ENCODE measurements around the gene FGF7. TPM values are rescaled to one million over a fixed set of nuclear protein-coding genes. Genes with fewer than 3 reads are reported as not detected.

FGF7 gene
- total and polyA plus RNA-seq, 12 donors, result 0.48 to 14.2 (median 5.2) TPM

DNA sequence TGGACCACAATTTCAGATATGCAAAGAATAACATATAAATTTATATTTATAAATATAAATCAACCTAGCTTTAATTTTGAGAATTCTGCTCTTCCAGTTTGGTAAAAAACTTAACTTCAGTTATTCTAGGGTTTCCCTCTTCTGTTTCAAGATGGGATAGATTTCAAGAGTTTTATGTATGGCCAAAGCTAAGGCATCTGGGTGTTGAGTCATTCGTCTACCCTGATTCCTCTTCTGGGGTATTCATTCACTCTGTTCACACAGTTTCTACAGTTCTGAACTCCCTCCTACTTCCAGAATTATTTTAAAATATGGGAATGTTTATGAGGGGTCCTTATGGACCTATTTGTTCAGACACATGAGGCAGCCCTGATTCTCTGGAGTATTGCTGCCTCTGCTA, 4.2 kb upstream of the FGF7 start:
- no peak for DNase-seq
- TF ChIP-seq, protein P1, sequence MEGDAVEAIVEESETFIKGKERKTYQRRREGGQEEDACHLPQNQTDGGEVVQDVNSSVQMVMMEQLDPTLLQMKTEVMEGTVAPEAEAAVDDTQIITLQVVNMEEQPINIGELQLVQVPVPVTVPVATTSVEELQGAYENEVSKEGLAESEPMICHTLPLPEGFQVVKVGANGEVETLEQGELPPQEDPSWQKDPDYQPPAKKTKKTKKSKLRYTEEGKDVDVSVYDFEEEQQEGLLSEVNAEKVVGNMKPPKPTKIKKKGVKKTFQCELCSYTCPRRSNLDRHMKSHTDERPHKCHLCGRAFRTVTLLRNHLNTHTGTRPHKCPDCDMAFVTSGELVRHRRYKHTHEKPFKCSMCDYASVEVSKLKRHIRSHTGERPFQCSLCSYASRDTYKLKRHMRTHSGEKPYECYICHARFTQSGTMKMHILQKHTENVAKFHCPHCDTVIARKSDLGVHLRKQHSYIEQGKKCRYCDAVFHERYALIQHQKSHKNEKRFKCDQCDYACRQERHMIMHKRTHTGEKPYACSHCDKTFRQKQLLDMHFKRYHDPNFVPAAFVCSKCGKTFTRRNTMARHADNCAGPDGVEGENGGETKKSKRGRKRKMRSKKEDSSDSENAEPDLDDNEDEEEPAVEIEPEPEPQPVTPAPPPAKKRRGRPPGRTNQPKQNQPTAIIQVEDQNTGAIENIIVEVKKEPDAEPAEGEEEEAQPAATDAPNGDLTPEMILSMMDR (IDR thresholded peaks at IDR 0.05), result no peak
- no peak for TF ChIP-seq POLR2A (IDR thresholded peaks at IDR 0.05)
- H3K27ac ChIP-seq, result no peak overlapping the region
- intact Hi-C loops (cut with DNase I), result no loop called here
- H3K4me3 ChIP-seq, result no peak overlapping the region
- H3K4me1 ChIP-seq (replicated peaks in 1 of 2), result no peaks in the 10 kb centered on the region
- H3K27me3 ChIP-seq, result no peaks in the 10 kb centered on the region
- no peaks in the 10 kb centered on the region for H3K36me3 ChIP-seq (replicated peaks in 1 of 2)
- no peaks in the 10 kb centered on the region for H3K9me3 ChIP-seq (replicated peaks in 1 of 3)
- WGBS, 4 donors, result 74 to 89% (median 84%) methylated on average over 1 of the region's 1 CpG

DNA sequence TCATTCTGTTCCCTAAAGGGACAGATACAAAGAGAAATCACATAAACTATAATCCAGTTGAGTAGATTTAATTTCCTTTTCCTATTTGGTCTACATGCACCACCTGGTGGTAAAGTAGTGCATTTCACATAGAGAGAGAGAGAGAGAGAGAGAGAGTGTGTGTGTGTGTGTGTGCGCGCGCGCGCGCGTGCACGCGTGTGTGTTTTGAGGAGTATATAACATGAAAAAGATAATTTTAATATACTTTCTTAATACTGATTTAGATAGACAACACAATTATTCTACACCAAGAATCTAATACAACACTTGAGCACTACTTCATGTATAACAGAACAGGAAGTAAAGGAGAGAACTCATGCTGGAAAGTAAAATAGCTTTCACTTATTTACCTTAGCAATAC, 1.1 kb upstream of the FGF7 start:
- Histone ChIP-seq H3K36me3 (replicated peaks in 1 of 2) (no peaks in the 10 kb centered on the region), H3K27me3 (no peaks in the 10 kb centered on the region), H3K9me3 (replicated peaks in 1 of 3) (no peaks in the 10 kb centered on the region), H3K4me1 (replicated peaks in 1 of 2) (no peaks in the 10 kb centered on the region), H3K27ac (no peak overlapping the region), H3K4me3 (peak overlapping the region in 1 of 4 donors; percentile 41)
- intact Hi-C loops (cut with DNase I), result loop anchor here (2.0 to 10.0 kb wide), 3 partner anchors 187 to 557 kb away; no protein-coding TSS in a partner anchor
- TF ChIP-seq, protein P1 (IDR thresholded peaks at IDR 0.05), result peak; percentile 60 to 100 (median 86)
- TF ChIP-seq POLR2A (IDR thresholded peaks at IDR 0.05), result no peak
- DNase-seq, result peak in 6 of 7 donors; percentile 21 to 59 (median 28)
- WGBS, 4 donors, result 10 to 26% (median 16%) methylated on average over 9 of the region's 9 CpGs

DNA sequence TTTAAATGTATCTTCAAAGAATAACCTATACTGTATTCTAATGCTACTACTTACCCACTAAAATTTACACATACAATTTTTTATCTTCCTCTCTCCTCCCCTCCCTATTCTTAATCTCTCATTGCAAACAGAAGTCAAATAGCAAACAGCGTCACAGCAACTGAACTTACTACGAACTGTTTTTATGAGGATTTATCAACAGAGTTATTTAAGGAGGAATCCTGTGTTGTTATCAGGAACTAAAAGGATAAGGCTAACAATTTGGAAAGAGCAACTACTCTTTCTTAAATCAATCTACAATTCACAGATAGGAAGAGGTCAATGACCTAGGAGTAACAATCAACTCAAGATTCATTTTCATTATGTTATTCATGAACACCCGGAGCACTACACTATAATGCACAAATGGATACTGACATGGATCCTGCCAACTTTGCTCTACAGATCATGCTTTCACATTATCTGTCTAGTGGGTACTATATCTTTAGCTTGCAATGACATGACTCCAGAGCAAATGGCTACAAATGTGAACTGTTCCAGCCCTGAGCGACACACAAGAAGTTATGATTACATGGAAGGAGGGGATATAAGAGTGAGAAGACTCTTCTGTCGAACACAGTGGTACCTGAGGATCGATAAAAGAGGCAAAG, 984 bp downstream of the FGF7 start:
- Histone ChIP-seq H3K36me3 (replicated peaks in 1 of 2) (no peaks in the 10 kb centered on the region), H3K4me1 (replicated peaks in 1 of 2) (no peaks in the 10 kb centered on the region), H3K27ac (peak overlapping the region in 2 of 5 donors; percentile 2 to 65), H3K9me3 (replicated peaks in 1 of 3) (no peaks in the 10 kb centered on the region), H3K4me3 (peak overlapping the region in 1 of 4 donors; percentile 41), H3K27me3 (no peaks in the 10 kb centered on the region)
- no peak for DNase-seq
- TF ChIP-seq, protein P1 (IDR thresholded peaks at IDR 0.05), result no peak
- TF ChIP-seq POLR2A (IDR thresholded peaks at IDR 0.05), result no peak
- intact Hi-C loops (cut with DNase I), result loop anchor here (2.0 to 10.0 kb wide), 3 partner anchors 189 to 559 kb away; no protein-coding TSS in a partner anchor
- 48 to 63% (median 60%) methylated on average over 6 of the region's 6 CpGs for WGBS, 4 donors

DNA sequence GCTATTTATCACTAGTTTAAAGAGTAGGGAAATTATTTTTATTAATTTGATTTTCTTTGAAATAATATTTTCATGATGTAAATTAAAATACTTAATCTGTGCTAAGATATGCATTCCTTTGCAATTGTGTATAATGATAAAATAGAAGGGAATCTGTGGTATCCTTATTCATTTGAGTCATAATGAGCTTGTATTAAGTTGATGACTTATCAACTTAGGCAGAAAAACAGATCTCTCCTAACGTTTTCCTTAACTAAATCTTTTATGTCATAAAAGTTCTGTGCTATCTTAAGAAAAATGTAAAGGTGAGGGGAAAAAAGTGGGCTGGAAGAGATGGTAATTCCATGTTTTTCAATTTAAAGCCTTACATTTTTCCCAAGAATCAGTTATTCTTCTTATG, 1.9 kb downstream of the FGF7 start:
- no peak for TF ChIP-seq POLR2A (IDR thresholded peaks at IDR 0.05)
- TF ChIP-seq, protein P1 (IDR thresholded peaks at IDR 0.05), result no peak
- Histone ChIP-seq H3K36me3 (replicated peaks in 1 of 2) (no peaks in the 10 kb centered on the region), H3K27me3 (no peaks in the 10 kb centered on the region), H3K4me3 (peak overlapping the region in 1 of 4 donors; percentile 41), H3K4me1 (replicated peaks in 1 of 2) (no peaks in the 10 kb centered on the region), H3K9me3 (replicated peaks in 1 of 3) (no peaks in the 10 kb centered on the region), H3K27ac (no peak overlapping the region)
- WGBS, 4 donors, result 39 to 57% (median 50%) methylated on average over 1 of the region's 1 CpG
- intact Hi-C loops (cut with DNase I), result loop anchor here (10.0 kb wide), 2 partner anchors 190 to 560 kb away; no protein-coding TSS in a partner anchor
- DNase-seq, result no peak

Measured in adrenal gland (tissue), 12 donors.